ENCODE data around the gene USP54.

DNA sequence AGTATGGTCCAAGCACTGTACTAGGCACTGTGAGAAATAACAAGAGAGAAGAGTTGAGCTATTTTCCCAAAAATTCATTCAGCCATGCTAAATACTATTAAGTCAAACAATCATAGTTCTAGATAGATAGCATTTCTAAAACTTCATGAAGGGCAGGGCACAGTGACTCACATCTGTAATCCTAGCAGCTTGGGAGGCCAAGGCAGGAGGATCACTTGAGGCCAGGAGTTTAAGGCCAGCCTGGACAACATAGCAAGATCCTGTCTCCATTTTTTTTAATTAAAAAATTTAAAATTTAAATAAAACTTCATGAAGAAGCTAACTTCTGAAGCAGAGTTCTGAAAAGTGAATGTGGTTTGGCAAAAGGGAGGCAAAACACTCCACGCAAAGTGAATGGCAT lies 29.9 kb downstream of the USP54 start:
- TF ChIP-seq, protein P1, sequence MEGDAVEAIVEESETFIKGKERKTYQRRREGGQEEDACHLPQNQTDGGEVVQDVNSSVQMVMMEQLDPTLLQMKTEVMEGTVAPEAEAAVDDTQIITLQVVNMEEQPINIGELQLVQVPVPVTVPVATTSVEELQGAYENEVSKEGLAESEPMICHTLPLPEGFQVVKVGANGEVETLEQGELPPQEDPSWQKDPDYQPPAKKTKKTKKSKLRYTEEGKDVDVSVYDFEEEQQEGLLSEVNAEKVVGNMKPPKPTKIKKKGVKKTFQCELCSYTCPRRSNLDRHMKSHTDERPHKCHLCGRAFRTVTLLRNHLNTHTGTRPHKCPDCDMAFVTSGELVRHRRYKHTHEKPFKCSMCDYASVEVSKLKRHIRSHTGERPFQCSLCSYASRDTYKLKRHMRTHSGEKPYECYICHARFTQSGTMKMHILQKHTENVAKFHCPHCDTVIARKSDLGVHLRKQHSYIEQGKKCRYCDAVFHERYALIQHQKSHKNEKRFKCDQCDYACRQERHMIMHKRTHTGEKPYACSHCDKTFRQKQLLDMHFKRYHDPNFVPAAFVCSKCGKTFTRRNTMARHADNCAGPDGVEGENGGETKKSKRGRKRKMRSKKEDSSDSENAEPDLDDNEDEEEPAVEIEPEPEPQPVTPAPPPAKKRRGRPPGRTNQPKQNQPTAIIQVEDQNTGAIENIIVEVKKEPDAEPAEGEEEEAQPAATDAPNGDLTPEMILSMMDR (tag by site-specific recombination; IDR thresholded peaks at IDR 0.05) = no peak
- TF ChIP-seq ZNF324 (tag by site-specific recombination; IDR thresholded peaks at IDR 0.05) = no peak
- no peak for TF ChIP-seq ZNF776 (tag by site-specific recombination; IDR thresholded peaks at IDR 0.05; ENCODE audit: borderline replicate concordance)
- no peak for TF ChIP-seq ZNF596 (tag by site-specific recombination; IDR thresholded peaks at IDR 0.05)
- TF ChIP-seq, protein P2, sequence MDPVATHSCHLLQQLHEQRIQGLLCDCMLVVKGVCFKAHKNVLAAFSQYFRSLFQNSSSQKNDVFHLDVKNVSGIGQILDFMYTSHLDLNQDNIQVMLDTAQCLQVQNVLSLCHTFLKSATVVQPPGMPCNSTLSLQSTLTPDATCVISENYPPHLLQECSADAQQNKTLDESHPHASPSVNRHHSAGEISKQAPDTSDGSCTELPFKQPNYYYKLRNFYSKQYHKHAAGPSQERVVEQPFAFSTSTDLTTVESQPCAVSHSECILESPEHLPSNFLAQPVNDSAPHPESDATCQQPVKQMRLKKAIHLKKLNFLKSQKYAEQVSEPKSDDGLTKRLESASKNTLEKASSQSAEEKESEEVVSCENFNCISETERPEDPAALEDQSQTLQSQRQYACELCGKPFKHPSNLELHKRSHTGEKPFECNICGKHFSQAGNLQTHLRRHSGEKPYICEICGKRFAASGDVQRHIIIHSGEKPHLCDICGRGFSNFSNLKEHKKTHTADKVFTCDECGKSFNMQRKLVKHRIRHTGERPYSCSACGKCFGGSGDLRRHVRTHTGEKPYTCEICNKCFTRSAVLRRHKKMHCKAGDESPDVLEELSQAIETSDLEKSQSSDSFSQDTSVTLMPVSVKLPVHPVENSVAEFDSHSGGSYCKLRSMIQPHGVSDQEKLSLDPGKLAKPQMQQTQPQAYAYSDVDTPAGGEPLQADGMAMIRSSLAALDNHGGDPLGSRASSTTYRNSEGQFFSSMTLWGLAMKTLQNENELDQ (tag by site-specific recombination; IDR thresholded peaks at IDR 0.05; ENCODE audit: low read depth) = no peak
- no peak for TF ChIP-seq ZNF24 (tag by site-specific recombination; IDR thresholded peaks at IDR 0.05)
- TF ChIP-seq, protein P3, sequence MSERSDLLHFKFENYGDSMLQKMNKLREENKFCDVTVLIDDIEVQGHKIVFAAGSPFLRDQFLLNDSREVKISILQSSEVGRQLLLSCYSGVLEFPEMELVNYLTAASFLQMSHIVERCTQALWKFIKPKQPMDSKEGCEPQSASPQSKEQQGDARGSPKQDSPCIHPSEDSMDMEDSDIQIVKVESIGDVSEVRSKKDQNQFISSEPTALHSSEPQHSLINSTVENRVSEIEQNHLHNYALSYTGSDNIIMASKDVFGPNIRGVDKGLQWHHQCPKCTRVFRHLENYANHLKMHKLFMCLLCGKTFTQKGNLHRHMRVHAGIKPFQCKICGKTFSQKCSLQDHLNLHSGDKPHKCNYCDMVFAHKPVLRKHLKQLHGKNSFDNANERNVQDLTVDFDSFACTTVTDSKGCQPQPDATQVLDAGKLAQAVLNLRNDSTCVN (tag by site-specific recombination; optimal IDR thresholded peaks at IDR 0.05) = no peak
- TF ChIP-seq ZNF274 (IDR thresholded peaks at IDR 0.05; ENCODE audit: low read length) = no peak
- no peak for TF ChIP-seq ZNF274 (tag by site-specific recombination; IDR thresholded peaks at IDR 0.05; ENCODE audit: borderline replicate concordance)
- TF ChIP-seq ZNF747 (tag by site-specific recombination; IDR thresholded peaks at IDR 0.05) = no peak
- TF ChIP-seq, protein P4, sequence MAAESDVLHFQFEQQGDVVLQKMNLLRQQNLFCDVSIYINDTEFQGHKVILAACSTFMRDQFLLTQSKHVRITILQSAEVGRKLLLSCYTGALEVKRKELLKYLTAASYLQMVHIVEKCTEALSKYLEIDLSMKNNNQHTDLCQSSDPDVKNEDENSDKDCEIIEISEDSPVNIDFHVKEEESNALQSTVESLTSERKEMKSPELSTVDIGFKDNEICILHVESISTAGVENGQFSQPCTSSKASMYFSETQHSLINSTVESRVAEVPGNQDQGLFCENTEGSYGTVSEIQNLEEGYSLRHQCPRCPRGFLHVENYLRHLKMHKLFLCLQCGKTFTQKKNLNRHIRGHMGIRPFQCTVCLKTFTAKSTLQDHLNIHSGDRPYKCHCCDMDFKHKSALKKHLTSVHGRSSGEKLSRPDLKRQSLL (tag by site-specific recombination; IDR thresholded peaks at IDR 0.05) = no peak
- TF ChIP-seq KLF9 (tag by site-specific recombination; IDR thresholded peaks at IDR 0.05; ENCODE audit: low read depth) = no peak
- no peak for TF ChIP-seq YY1 (tag by site-specific recombination; IDR thresholded peaks at IDR 0.05)

Data from HEK293 (cell line).